GM21360 (cell line): ENCODE measurements around the gene HS3ST4.

Experiments
- ATAC-seq: cut with Tn5 transposase; IDR thresholded peaks from one replicate; pipeline ENCODE4 v1.9.1; 2021; ENCODE audit warnings: mild to moderate bottlenecking, moderate library complexity; ENCODE audit not compliant: unreplicated experiment

HS3ST4 gene

GRCh38 chr16:26158142-26158759 lies 466.5 kb downstream of the HS3ST4 start:
- ATAC-seq, result no peak

DNA sequence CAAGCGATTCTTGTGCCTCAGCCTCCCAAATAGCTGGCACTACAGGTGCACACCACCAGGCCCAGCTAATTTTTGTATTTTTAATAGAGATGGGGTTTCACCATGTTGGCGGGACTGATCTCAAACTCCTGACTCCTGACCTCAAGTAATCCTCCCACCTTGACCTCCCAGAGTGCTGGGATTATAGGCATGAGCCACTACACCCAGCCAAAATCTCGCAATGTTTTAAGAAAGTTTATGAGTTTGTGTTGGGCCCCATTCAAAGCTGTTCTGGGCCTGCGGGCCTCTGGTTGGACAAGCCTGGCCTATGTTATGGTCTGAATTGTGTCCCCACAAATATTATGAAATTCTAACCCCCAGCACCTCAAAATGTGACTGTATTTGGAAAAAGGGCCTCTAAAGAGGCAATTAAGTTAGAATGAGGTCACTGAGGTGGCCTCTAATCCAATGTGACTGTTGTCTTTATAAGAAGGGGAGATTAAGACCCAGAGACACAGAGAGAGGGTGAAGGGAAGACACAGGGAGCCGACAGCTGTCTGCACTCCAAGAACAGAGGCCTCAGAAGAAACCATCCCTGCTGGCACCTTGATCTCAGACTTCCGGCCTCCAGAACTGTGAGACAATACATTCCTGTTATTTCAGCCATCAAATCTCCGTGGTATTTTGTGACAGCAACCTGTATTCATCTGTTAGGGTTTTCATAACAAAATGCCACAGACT lies 469.9 kb downstream of the HS3ST4 start:
- ATAC-seq, result no peak

DNA sequence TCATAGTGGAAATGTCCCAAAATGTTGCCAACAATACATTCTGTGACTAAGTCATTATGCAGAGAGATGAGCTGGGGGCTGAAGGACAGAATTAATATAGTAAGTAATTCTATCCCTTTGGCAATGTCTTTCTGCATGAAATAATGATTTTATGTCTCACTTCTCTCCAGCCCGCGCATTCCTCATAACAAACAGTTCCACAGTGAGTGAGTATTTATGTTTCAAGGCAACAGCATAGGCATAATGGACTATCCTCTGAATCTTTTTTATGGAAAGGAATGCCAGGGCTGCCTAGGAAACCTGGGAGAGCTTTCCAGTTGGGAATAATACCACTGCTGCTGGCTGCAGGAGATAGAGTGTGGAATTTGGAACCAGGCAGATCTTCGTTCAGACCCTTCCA lies 477.7 kb downstream of the HS3ST4 start:
- no peak for ATAC-seq

- ATAC-seq, result no peak
These were observed 484.2 kb downstream of the HS3ST4 start for GRCh38 chr16:26175944-26176343.

DNA sequence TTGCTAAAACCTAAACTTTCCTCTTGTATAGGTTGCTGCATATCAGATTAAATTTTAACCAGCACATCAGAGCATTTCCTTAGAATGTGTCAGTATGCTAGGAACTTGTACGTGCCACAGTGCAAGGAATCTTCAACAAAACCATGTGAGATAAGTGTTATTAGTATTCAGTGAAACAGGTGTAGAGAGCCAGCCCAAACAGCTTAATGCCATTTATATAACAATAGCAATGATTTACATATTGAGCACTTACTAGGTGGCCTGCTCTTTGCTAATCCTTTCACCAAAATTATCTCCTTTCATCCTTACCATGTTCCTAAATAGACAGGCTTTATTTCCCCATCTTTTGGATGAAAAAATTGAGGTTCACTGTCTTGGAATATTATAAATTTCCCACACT lies 485.7 kb downstream of the HS3ST4 start:
- ATAC-seq, result no peak

DNA sequence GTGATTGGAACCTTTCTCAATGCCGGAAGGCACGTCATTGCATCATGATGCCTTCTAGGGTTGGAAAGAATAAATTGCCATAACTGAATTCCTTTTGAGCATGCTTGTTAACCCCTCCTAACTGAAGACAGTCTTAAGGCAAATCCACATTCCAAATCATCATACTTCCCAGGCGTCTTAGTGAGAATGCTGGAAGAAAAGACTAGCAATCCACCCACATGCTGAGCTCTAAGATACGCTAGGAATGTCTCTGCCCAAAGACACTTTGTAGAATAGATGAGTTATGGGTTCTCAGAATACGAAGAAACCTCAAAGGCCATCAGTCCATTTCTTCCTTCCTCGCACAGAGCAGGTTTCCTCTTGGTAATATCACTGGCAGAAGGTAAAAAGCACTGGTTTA lies 486.5 kb downstream of the HS3ST4 start:
- ATAC-seq, result no peak

GRCh38 chr16:26186091-26186615 lies 494.4 kb downstream of the HS3ST4 start:
- ATAC-seq, result no peak
